MM.1S (cell line): Measurements from ENCODE around the gene NALCN.

ENCODE experiments used
- DNase-seq: peaks from one replicate; pipeline ENCODE4 v3.0.0-alpha.2; 2015
- H2AFZ ChIP-seq: fragments of 300-600 bp; sonication (generic); 2 replicates; pipeline ENCODE4 v1.6.0; 2016; ENCODE audit warnings: antibody characterized with exemption, low read length
- H3F3A ChIP-seq: fragments of 300-600 bp; sonication (generic); 2 replicates; pipeline ENCODE4 v1.6.1; 2016; ENCODE audit warnings: mild to moderate bottlenecking, antibody characterized with exemption, low read length, moderate library complexity, mixed read lengths; ENCODE audit not compliant: insufficient read depth
- H3K27ac ChIP-seq: fragments of 300-600 bp; sonication (generic); 2 replicates; pipeline ENCODE4 v1.5.1; 2016; ENCODE audit warnings: mild to moderate bottlenecking, low read length
- H3K27me3 ChIP-seq: fragments of 300-600 bp; sonication (generic); replicated peaks from 2 replicates; pipeline ENCODE4 v1.6.0; 2016; ENCODE audit warnings: low read length; ENCODE audit not compliant: insufficient read depth
- H3K36me3 ChIP-seq: fragments of 300-600 bp; sonication (generic); replicated peaks from 2 replicates; pipeline ENCODE4 v1.6.1; 2016; ENCODE audit warnings: mild to moderate bottlenecking, low read length, mixed read lengths; ENCODE audit not compliant: insufficient read depth
- H3K4me1 ChIP-seq: fragments of 300-600 bp; sonication (generic); 2 replicates; pipeline ENCODE4 v1.6.1; 2016; ENCODE audit warnings: low read length, mixed read lengths
- H3K4me2 ChIP-seq: fragments of 300-600 bp; sonication (generic); 2 replicates; pipeline ENCODE4 v1.6.0; 2016; ENCODE audit warnings: low read depth, low read length
- H3K4me3 ChIP-seq: fragments of 300-600 bp; sonication (generic); 2 replicates; pipeline ENCODE4 v1.5.1; 2016; ENCODE audit warnings: low read length, mixed read lengths
- H3K79me2 ChIP-seq: fragments of 300-600 bp; sonication (generic); 2 replicates; pipeline ENCODE4 v1.6.1; 2016; ENCODE audit warnings: mixed run types, low read length, mixed read lengths
- H3K9ac ChIP-seq: fragments of 300-600 bp; sonication (generic); 2 replicates; pipeline ENCODE4 v1.6.1; 2016; ENCODE audit warnings: low read length, mixed read lengths
- H3K9me2 ChIP-seq: fragments of 300-600 bp; sonication (generic); replicated peaks from 2 replicates; pipeline ENCODE4 v1.6.1; 2016; ENCODE audit warnings: mild to moderate bottlenecking, low read length, mixed read lengths; ENCODE audit not compliant: insufficient read depth
- H3K9me3 ChIP-seq: fragments of 300-600 bp; sonication (generic); replicated peaks from 2 replicates; pipeline ENCODE4 v1.6.1; 2016; ENCODE audit warnings: mild to moderate bottlenecking, low read length, mixed read lengths; ENCODE audit not compliant: insufficient read depth
- H4K20me1 ChIP-seq: fragments of 300-600 bp; sonication (generic); 2 replicates; pipeline ENCODE4 v1.6.1; 2016; ENCODE audit warnings: mild to moderate bottlenecking, low read length, moderate library complexity, mixed read lengths; ENCODE audit not compliant: insufficient read depth
- EZH2 ChIP-seq: fragments of 300-600 bp; sonication (generic); optimal IDR thresholded peaks from 2 replicates; pipeline ENCODE3; 2017; ENCODE audit warnings: low read depth, mild to moderate bottlenecking, antibody characterized with exemption, low read length, mixed read lengths
- EZH2phosphoT487 ChIP-seq: fragments of 300-600 bp; sonication (generic); IDR thresholded peaks from 2 replicates; pipeline ENCODE4 v1.6.1; 2018; ENCODE audit warnings: antibody characterized with exemption, low read length
- TF ChIP-seq, protein P1 (sequence below): fragments of 300-600 bp; sonication (generic); IDR thresholded peaks from 2 replicates; pipeline ENCODE4 v1.5.1; 2016; ENCODE audit warnings: antibody characterized with exemption, low read length, mixed read lengths

NALCN gene

DNA sequence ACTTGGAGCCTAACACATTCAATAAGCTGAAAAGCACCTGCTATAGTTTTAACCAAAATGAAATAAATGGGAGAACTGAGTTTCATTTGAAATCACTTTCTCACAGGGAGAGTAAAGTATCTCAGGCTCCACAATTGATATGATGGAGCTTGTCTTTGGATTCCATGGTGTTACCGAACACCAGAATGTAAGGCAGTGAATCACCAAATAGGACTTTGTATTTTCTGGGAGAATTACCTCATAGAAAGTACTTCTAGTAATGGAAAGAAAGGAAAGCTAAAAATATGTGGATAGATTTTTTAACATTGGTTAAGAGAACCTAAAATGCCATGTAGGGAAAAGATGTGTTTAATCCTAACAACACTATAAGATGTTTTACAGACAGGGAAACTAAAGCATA, 123.6 kb downstream of the NALCN start:
- Histone ChIP-seq H3K4me2 (no peak overlapping the region), H3K27ac (no peak overlapping the region), H3K4me1 (no peaks in the 10 kb centered on the region), H3F3A (no peaks in the 10 kb centered on the region), H3K36me3 (no peaks in the 10 kb centered on the region), H3K4me3 (no peak overlapping the region), H3K9me3 (no peaks in the 10 kb centered on the region), H3K9ac (no peak overlapping the region), H4K20me1 (no peaks in the 10 kb centered on the region), H2AFZ (no peak overlapping the region), H3K79me2 (no peaks in the 10 kb centered on the region), H3K27me3 (no peaks in the 10 kb centered on the region), H3K9me2 (no peaks in the 10 kb centered on the region)
- no peak for DNase-seq
- no peak for TF ChIP-seq EZH2phosphoT487
- no peak for TF ChIP-seq EZH2
- TF ChIP-seq, protein P1, sequence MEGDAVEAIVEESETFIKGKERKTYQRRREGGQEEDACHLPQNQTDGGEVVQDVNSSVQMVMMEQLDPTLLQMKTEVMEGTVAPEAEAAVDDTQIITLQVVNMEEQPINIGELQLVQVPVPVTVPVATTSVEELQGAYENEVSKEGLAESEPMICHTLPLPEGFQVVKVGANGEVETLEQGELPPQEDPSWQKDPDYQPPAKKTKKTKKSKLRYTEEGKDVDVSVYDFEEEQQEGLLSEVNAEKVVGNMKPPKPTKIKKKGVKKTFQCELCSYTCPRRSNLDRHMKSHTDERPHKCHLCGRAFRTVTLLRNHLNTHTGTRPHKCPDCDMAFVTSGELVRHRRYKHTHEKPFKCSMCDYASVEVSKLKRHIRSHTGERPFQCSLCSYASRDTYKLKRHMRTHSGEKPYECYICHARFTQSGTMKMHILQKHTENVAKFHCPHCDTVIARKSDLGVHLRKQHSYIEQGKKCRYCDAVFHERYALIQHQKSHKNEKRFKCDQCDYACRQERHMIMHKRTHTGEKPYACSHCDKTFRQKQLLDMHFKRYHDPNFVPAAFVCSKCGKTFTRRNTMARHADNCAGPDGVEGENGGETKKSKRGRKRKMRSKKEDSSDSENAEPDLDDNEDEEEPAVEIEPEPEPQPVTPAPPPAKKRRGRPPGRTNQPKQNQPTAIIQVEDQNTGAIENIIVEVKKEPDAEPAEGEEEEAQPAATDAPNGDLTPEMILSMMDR, result no peak

DNA sequence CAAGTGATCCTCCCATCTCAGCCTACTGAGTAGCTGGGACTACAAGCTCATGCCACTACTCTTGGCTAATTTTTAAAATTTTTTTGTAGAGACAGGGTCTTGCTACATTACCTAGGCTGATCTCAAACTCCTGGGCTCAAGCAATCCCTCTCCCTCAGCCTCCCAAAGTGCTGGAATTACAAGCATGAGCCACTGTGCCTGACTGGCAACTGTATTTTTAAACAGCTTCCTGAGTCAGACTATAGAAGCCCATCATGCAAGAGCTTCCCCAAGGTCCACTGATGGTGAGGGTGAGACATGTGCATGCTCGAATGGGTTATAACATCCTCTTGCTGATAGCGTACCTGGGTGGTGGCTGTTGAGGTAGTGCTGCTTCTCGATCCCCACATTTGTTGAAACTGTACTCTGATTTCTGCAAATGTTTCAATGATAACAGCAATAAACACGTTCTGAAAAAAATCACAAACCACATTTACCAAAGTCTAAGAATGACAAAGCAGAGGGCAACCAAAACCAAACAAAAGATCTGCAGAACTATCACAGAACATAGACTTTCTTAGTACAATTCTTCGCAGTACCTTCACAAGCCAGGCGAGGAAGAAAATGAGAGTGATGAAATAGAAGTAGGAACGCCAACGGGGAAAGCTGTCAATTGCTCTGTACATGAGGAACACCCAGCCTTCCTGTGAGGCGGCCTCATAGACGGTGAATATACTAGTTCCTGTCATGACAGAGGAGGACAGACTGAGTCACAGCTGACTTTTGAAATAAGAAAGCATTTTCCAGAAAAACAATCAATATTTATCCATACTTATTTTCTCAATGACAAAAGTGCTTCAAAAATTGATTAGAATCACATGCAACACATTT, 124.4 kb downstream of the NALCN start:
- Histone ChIP-seq H3K9me3 (no peaks in the 10 kb centered on the region), H3F3A (no peaks in the 10 kb centered on the region), H3K9ac (no peak overlapping the region), H3K79me2 (no peaks in the 10 kb centered on the region), H3K27me3 (no peaks in the 10 kb centered on the region), H3K36me3 (no peaks in the 10 kb centered on the region), H3K4me1 (no peaks in the 10 kb centered on the region), H3K27ac (no peak overlapping the region), H4K20me1 (no peaks in the 10 kb centered on the region), H3K9me2 (no peaks in the 10 kb centered on the region), H3K4me3 (no peak overlapping the region), H2AFZ (no peak overlapping the region), H3K4me2 (no peak overlapping the region)
- DNase-seq, result no peak
- TF ChIP-seq EZH2phosphoT487, result no peak
- TF ChIP-seq, protein P1, result no peak
- TF ChIP-seq EZH2, result no peak

DNA sequence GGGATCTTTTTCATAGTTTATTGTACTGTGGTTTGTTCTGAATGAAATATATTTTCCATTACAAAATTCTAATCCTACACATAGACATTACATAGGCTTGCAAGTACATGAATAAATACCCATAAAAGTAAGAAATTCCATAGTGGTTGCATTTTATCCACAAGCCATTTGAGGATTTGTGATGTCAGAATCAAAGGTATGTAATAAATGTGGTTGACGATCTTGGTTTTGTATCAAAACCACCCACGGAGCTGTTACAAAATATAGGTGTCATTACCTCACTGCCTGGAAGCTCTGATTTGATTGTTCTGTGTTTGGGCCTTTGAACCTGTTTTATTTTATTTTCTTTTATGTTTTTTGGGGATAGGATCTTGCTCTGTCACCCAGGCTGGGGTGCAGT, 125.1 kb downstream of the NALCN start:
- Histone ChIP-seq H3K4me3 (no peak overlapping the region), H3K4me1 (no peaks in the 10 kb centered on the region), H2AFZ (no peak overlapping the region), H3K27ac (no peak overlapping the region), H4K20me1 (no peaks in the 10 kb centered on the region), H3K9ac (no peak overlapping the region), H3F3A (no peaks in the 10 kb centered on the region), H3K4me2 (no peak overlapping the region), H3K9me3 (no peaks in the 10 kb centered on the region), H3K27me3 (no peaks in the 10 kb centered on the region), H3K79me2 (no peaks in the 10 kb centered on the region), H3K36me3 (no peaks in the 10 kb centered on the region), H3K9me2 (no peaks in the 10 kb centered on the region)
- TF ChIP-seq, protein P1, result no peak
- TF ChIP-seq EZH2 (no peak), EZH2phosphoT487 (no peak)
- DNase-seq, result no peak
